Activated CD8-positive, alpha-beta T cell treated with anti-CD3 and anti-CD28 coated beads for 36 hours (primary cell): ENCODE data around the gene PIP5K1C. TPM values are rescaled to one million over a fixed set of nuclear protein-coding genes. Genes with fewer than 3 reads are reported as not detected.

Experiments
- ATAC-seq: fragments of 200-7000 bp; cut with Tn5 transposase; one replicate; pipeline ENCODE4 v1.10.0; 2021; ENCODE audit warnings: mild to moderate bottlenecking, moderate library complexity
- CTCF ChIA-PET: fragments of 350-600 bp; sonication (Branson Sonifier 250); formaldehyde crosslinking; loops from one replicate; lab custom pipeline; 2021; ENCODE audit warnings: antibody characterized with exemption; lab: Charles Lee
- POLR2A ChIA-PET: fragments of 350-600 bp; sonication (Branson Sonifier 250); formaldehyde crosslinking; loops from one replicate; lab custom pipeline; 2021; ENCODE audit warnings: antibody characterized with exemption; lab: Charles Lee
- DNase-seq: peaks from one replicate; pipeline ENCODE4 v3.0.0-alpha.2; 2020
- H3K27ac Mint-ChIP-seq: one replicate; pipeline ENCODE4 v1.8.0; 2021; ENCODE audit warnings: mild to moderate bottlenecking, mixed read lengths
- H3K27me3 Mint-ChIP-seq: one replicate; pipeline ENCODE4 v1.8.0; 2021; ENCODE audit warnings: mixed read lengths
- H3K36me3 Mint-ChIP-seq: one replicate; pipeline ENCODE4 v1.8.0; 2021; ENCODE audit warnings: low read depth, mixed read lengths
- H3K4me1 Mint-ChIP-seq: one replicate; pipeline ENCODE4 v1.8.0; 2021; ENCODE audit warnings: low read depth, mixed read lengths
- H3K4me3 Mint-ChIP-seq: one replicate; pipeline ENCODE4 v1.8.0; 2021; ENCODE audit warnings: mild to moderate bottlenecking, moderate library complexity, mixed read lengths
- H3K9me3 Mint-ChIP-seq: one replicate; pipeline ENCODE4 v1.8.0; 2021; ENCODE audit warnings: mixed read lengths
- intact Hi-C: fragments of 100-400 bp; cut with micrococcal nuclease; formaldehyde crosslinking; loops from one replicate; pipeline ENCODE4 v1.10.0; 2022
- total RNA-seq, 2 experiments: library from RNA; stranded (reverse); gene quantifications; one replicate each; pipeline ENCODE4 v1.2.3, GENCODE V29; 2021
- TF ChIP-seq, protein P1 (sequence below): fragments of 200-600 bp; IDR thresholded peaks from one replicate; pipeline ENCODE4 v1.8.0; 2022; ENCODE audit warnings: antibody characterized with exemption, mild to moderate bottlenecking

The PIP5K1C gene
- total RNA-seq, 2 experiments from 2014 or later = 20.4 to 22.2 TPM

DNA sequence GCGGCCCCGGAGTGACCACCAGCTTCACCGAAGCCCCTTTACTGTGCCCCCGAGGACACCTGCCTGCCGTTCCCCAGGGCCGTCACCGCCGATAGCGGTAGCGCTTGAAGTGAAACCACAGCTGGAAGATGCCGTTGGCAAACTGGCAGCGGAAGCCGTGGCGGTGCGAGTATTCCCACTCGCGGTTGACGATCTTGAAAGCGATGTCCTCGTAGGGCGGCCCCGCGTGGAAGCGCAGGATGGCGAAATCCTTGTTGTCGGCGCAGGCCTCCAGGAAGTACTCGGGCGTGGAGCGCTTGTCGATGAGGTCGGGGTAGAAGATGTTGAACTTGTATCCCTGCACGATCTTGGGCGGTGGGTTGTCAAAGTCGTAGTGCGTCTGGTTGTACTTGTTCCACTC is 88.4 kb downstream of the PIP5K1C start:
- Mint-ChIP-seq H3K27me3 (no peaks in the 10 kb centered on the region), H3K36me3 (peaks cover 9% of the 10 kb centered on the region), H3K9me3 (no peaks in the 10 kb centered on the region), H3K4me3 (no peak overlapping the region), H3K4me1 (peaks cover 11% of the 10 kb centered on the region), H3K27ac (no peak overlapping the region)
- ATAC-seq = no peak
- TF ChIP-seq, protein P1, sequence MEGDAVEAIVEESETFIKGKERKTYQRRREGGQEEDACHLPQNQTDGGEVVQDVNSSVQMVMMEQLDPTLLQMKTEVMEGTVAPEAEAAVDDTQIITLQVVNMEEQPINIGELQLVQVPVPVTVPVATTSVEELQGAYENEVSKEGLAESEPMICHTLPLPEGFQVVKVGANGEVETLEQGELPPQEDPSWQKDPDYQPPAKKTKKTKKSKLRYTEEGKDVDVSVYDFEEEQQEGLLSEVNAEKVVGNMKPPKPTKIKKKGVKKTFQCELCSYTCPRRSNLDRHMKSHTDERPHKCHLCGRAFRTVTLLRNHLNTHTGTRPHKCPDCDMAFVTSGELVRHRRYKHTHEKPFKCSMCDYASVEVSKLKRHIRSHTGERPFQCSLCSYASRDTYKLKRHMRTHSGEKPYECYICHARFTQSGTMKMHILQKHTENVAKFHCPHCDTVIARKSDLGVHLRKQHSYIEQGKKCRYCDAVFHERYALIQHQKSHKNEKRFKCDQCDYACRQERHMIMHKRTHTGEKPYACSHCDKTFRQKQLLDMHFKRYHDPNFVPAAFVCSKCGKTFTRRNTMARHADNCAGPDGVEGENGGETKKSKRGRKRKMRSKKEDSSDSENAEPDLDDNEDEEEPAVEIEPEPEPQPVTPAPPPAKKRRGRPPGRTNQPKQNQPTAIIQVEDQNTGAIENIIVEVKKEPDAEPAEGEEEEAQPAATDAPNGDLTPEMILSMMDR = no peak
- no peak for DNase-seq
- ChIA-PET CTCF (interaction anchor here (1.0 kb wide), 1 partner anchor 67 kb away, joined by 3 read pairs; no protein-coding TSS in a partner anchor), POLR2A (no interaction called here)
- intact Hi-C loops = no loop called here

DNA sequence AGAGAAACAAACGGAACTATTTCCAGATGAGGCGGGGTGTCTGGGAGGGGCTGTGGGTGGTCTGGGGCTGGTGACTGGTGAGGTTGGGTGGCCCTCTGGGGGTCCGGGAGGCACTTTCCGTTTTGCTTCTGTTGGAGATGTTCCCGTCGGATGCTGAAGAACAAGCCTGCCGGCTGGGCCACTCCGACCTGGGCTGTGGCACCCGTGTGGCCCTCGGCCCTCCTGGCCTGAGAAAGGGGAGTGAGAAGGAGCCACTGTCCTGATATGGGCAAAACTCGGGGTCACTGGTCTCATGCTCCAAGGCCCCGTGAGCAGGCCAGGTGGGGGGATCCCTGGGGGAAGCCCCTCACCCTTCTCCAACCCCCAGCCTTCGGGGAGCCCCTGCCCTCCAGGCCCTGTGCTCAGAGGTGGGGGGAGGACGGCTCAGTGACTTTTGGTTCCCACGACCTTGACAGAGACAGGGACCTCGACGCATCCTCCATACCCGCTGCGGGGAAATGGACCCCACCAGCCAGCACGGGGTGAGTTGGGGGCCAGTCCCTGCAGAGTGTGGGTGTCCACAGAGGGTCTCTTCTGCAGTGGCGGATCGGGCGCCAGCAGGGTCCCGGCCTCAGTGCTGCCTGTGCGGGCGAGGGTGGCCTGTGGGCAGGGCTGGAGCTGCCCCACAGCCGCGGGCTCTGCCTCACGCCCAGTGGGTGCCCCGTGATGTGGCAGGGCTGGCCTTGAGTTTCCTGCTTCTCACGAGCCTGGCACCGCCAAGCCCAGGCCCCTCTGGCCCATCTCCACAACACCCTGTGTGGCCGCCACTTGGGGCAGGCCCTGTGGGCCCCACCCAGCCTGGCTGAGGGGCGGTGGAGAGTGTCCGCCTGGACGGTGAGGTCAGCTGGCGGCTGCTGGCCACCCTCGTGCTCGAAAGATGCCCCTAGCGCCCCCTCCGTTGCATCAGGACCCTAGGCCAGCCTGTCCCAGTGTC is 89.2 kb downstream of the PIP5K1C start:
- ChIA-PET POLR2A (no interaction called here), CTCF (interaction anchor here (0.7 to 1.0 kb wide), 2 partner anchors 64 to 66 kb away, joined by 3 read pairs; no protein-coding TSS in a partner anchor)
- Mint-ChIP-seq H3K27ac (no peak overlapping the region), H3K27me3 (no peaks in the 10 kb centered on the region), H3K36me3 (peaks cover 9% of the 10 kb centered on the region), H3K4me1 (peaks cover 11% of the 10 kb centered on the region), H3K4me3 (no peak overlapping the region), H3K9me3 (no peaks in the 10 kb centered on the region)
- TF ChIP-seq, protein P1 = no peak
- DNase-seq (no peak), ATAC-seq (no peak)
- intact Hi-C loops = no loop called here

DNA sequence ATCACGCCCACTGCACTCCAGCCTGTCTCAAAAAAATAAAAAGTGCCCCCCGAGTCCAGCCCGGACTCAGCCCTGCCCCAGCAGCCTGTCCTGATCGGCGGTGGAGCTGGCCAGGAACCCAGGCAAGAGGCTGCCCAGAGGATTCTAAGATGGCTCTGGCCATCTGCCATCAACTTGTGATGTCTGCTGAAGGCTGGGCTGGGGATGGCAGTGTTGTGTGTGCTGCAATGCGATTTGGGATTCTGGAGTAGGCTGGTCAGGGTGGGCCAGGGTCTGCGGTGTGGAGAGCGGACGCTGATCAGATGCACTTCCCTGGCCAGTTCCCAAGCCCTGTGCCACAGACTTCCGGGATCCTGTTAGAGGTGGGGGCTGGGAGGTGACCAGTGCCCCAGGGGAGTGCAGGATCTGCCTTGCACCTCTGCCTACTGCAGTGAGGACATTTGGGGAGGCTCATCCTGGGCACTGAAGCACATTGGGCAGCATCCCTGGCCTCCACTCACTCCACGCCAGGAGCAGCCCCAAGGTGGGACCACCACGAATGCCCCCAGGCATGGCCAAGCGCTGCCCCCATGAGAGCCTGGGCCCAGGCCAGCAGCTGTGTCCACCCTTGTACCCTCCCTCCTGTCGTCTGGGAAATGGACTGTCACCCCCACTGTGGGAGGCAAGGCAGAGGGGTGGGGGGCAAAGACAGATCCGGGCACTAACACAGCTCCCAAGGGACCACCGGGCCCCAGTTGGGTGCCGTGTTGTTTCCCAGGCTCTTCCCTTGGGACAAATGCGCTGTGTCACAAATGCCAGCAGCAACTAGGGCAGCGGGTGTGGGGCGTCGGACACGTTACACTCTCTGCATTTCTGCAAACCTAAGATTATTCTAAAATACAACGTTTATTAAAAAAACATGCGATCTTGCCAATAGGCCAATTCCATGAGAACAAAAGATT is 90.2 kb downstream of the PIP5K1C start:
- ChIA-PET POLR2A (no interaction called here), CTCF (interaction anchor here (0.7 kb wide), 1 partner anchor 63 kb away, joined by 3 read pairs; no protein-coding TSS in a partner anchor)
- Mint-ChIP-seq H3K27me3 (no peaks in the 10 kb centered on the region), H3K36me3 (peaks cover 9% of the 10 kb centered on the region), H3K4me3 (no peak overlapping the region), H3K4me1 (peaks cover 11% of the 10 kb centered on the region), H3K27ac (no peak overlapping the region), H3K9me3 (no peaks in the 10 kb centered on the region)
- DNase-seq = no peak
- intact Hi-C loops = no loop called here
- no peak for ATAC-seq
- TF ChIP-seq, protein P1 = no peak

DNA sequence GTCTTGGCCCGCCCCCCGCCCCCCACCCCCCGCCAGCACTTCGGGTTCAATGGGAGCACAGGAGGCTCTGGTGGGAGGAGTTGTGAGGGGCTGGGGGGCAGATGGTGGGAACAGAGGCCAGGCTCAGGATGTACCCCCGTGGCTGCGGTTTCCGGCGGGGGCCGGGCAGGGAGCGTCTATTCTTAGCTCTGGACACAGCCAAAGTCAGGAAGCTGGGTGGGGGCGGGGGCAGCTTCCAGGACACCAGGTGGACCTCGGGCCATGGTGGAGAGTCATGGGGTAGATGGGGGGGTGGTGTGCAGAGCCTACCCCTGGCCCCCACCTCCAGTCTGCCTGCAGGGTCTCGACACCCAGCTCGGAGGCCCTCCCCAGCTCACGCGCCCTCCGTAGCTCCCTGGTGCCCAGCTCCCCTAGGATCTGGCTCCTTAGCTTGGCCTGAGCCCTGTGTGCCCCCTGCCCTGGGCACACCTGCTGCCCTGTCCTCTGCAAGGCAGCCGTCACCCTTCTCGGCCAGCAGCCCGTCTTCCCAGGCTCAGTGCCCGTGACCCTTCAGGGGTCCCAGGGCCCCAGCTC is 91.4 kb downstream of the PIP5K1C start:
- H3K4me1 Mint-ChIP-seq = peaks cover 11% of the 10 kb centered on the region
- H3K36me3 Mint-ChIP-seq = peaks cover 9% of the 10 kb centered on the region
- intact Hi-C loops = no loop called here
- H3K27ac Mint-ChIP-seq = no peak overlapping the region
- TF ChIP-seq, protein P1 = no peak
- H3K27me3 Mint-ChIP-seq = no peaks in the 10 kb centered on the region
- H3K4me3 Mint-ChIP-seq = no peak overlapping the region
- no peak for DNase-seq
- CTCF ChIA-PET = interaction anchor here (1.0 to 1.4 kb wide), 5 partner anchors 16 to 84 kb away, joined by 3 to 5 read pairs (median 3); partner anchors contain the start of gene GIPC3
- POLR2A ChIA-PET = interaction anchor here (0.6 to 1.3 kb wide), 4 partner anchors 12 to 91 kb away, joined by 3 to 4 read pairs (median 3); partner anchors contain the start of gene MFSD12
- ATAC-seq = no peak
- H3K9me3 Mint-ChIP-seq = no peaks in the 10 kb centered on the region
